Transverse colon (tissue), 4 donors: ENCODE measurements around the gene CHKA.

Experiments
- CTCF ChIP-seq, 5 experiments: fragments of 200-600 bp in 3 of 5; fragments of 450-650 bp in 2 of 5; sonication (generic) in 3 of 5; IDR thresholded peaks; 1 replicate in 2 of 5; 2 replicates in 3 of 5; pipeline ENCODE4 v1.5.1; 2016 to 2017; ENCODE audit warnings: antibody characterized with exemption in 5 of 5, inconsistent platforms in 3 of 5, mild to moderate bottlenecking in 2 of 5, moderate library complexity in 1 of 5
- POLR2AphosphoS5 ChIP-seq, 3 donors: sonication (generic); formaldehyde crosslinking; IDR thresholded peaks; one replicate each; pipeline ENCODE4 v1.6.1; 2016; ENCODE audit warnings: antibody characterized with exemption in 3 of 3

GRCh38 chr11:68092411-68092810, 28.8 kb downstream of the CHKA start:
- TF ChIP-seq CTCF (IDR thresholded peaks at IDR 0.05) (no peak), POLR2AphosphoS5 (IDR thresholded peaks at IDR 0.05) (no peak)
